ENCODE results near the gene NUP153. TPM values are rescaled to one million over a fixed set of nuclear protein-coding genes. Genes with fewer than 3 reads are reported as not detected.
A peak's percentile ranks its signal among the peaks of the same experiment; 100 is the strongest.

The NUP153 gene
- total and polyA plus RNA-seq, 2 donors (not counting 1 experiment from before 2014, with no cell fraction given): 22.0 to 27.7 TPM

GRCh38 chr6:17638212-17638715 lies 68.5 kb downstream of the NUP153 start:
- DNase-seq (ENCODE audit: low read depth in 2 of 2): peak in 1 of 2 donors; percentile 6
- Histone ChIP-seq H2AFZ (ENCODE audit: low read length) (no peak overlapping the region), H3K9ac (ENCODE audit: insufficient read depth, low read length) (no peak overlapping the region), H3K27me3 (ENCODE audit: control insufficient read depth, insufficient read depth, low read length) (no peaks in the 10 kb centered on the region), H3K4me3 (replicated peaks in 1 of 4; ENCODE audit: control extremely low read depth in 1 of 4, insufficient read depth in 1 of 4, low read depth in 3 of 4, low read length in 4 of 4) (no peak overlapping the region), H3K79me2 (ENCODE audit: control insufficient read depth, insufficient read depth, low read length) (peaks cover 4% of the 10 kb centered on the region), H4K20me1 (ENCODE audit: control insufficient read depth, extremely low read depth, insufficient read depth, low read length) (no peaks in the 10 kb centered on the region), H3K4me1 (ENCODE audit: control insufficient read depth, extremely low read depth, insufficient read depth, low read length) (no peaks in the 10 kb centered on the region), H3K4me2 (ENCODE audit: extremely low read depth, insufficient read depth, low read length) (no peak overlapping the region), H3K36me3 (ENCODE audit: control insufficient read depth, insufficient read depth, low read length) (peaks cover 3% of the 10 kb centered on the region), H3K9me3 (ENCODE audit: control insufficient read depth, insufficient read depth, low read depth, low read length) (no peaks in the 10 kb centered on the region), H3K27ac (ENCODE audit: insufficient read depth, low read length) (no peak overlapping the region)
- no peak for TF ChIP-seq EZH2 (IDR thresholded peaks at IDR 0.05; ENCODE audit: low read length, missing control alignments)
- TF ChIP-seq CTCF (conservative IDR thresholded peaks at IDR 0.05 in 1 of 2, IDR thresholded peaks at IDR 0.05 in 1 of 2; ENCODE audit: low read depth in 1 of 2, low read length in 2 of 2): no peak

- Histone ChIP-seq H3K4me3 (replicated peaks in 1 of 4; ENCODE audit: control extremely low read depth in 1 of 4, insufficient read depth in 1 of 4, low read depth in 3 of 4, low read length in 4 of 4) (no peak overlapping the region), H3K36me3 (ENCODE audit: control insufficient read depth, insufficient read depth, low read length) (peaks cover 3% of the 10 kb centered on the region), H3K79me2 (ENCODE audit: control insufficient read depth, insufficient read depth, low read length) (peaks cover 4% of the 10 kb centered on the region), H3K9me3 (ENCODE audit: control insufficient read depth, insufficient read depth, low read depth, low read length) (no peaks in the 10 kb centered on the region), H3K4me2 (ENCODE audit: extremely low read depth, insufficient read depth, low read length) (no peak overlapping the region), H3K27me3 (ENCODE audit: control insufficient read depth, insufficient read depth, low read length) (no peaks in the 10 kb centered on the region), H4K20me1 (ENCODE audit: control insufficient read depth, extremely low read depth, insufficient read depth, low read length) (no peaks in the 10 kb centered on the region), H2AFZ (ENCODE audit: low read length) (no peak overlapping the region), H3K27ac (ENCODE audit: insufficient read depth, low read length) (no peak overlapping the region), H3K4me1 (ENCODE audit: control insufficient read depth, extremely low read depth, insufficient read depth, low read length) (no peaks in the 10 kb centered on the region), H3K9ac (ENCODE audit: insufficient read depth, low read length) (no peak overlapping the region)
- no peak for DNase-seq (ENCODE audit: low read depth in 2 of 2)
- no peak for TF ChIP-seq CTCF (conservative IDR thresholded peaks at IDR 0.05 in 1 of 2, IDR thresholded peaks at IDR 0.05 in 1 of 2; ENCODE audit: low read depth in 1 of 2, low read length in 2 of 2)
- no peak for TF ChIP-seq EZH2 (IDR thresholded peaks at IDR 0.05; ENCODE audit: low read length, missing control alignments)
Observed at GRCh38 chr6:17635568-17635967, 71.2 kb downstream of the NUP153 start.

GRCh38 chr6:17633465-17634188 lies 73.1 kb downstream of the NUP153 start:
- Histone ChIP-seq H3K27ac (ENCODE audit: insufficient read depth, low read length) (no peak overlapping the region), H3K4me1 (ENCODE audit: control insufficient read depth, extremely low read depth, insufficient read depth, low read length) (no peaks in the 10 kb centered on the region), H2AFZ (ENCODE audit: low read length) (no peak overlapping the region), H3K9ac (ENCODE audit: insufficient read depth, low read length) (no peak overlapping the region), H3K36me3 (ENCODE audit: control insufficient read depth, insufficient read depth, low read length) (peaks cover 8% of the 10 kb centered on the region), H3K4me2 (ENCODE audit: extremely low read depth, insufficient read depth, low read length) (no peak overlapping the region), H3K9me3 (ENCODE audit: control insufficient read depth, insufficient read depth, low read depth, low read length) (no peaks in the 10 kb centered on the region), H3K4me3 (replicated peaks in 1 of 4; ENCODE audit: control extremely low read depth in 1 of 4, insufficient read depth in 1 of 4, low read depth in 3 of 4, low read length in 4 of 4) (no peak overlapping the region), H4K20me1 (ENCODE audit: control insufficient read depth, extremely low read depth, insufficient read depth, low read length) (no peaks in the 10 kb centered on the region), H3K27me3 (ENCODE audit: control insufficient read depth, insufficient read depth, low read length) (no peaks in the 10 kb centered on the region), H3K79me2 (ENCODE audit: control insufficient read depth, insufficient read depth, low read length) (peaks cover 4% of the 10 kb centered on the region)
- DNase-seq (ENCODE audit: low read depth in 2 of 2): no peak
- TF ChIP-seq EZH2 (IDR thresholded peaks at IDR 0.05; ENCODE audit: low read length, missing control alignments): no peak
- no peak for TF ChIP-seq CTCF (conservative IDR thresholded peaks at IDR 0.05 in 1 of 2, IDR thresholded peaks at IDR 0.05 in 1 of 2; ENCODE audit: low read depth in 1 of 2, low read length in 2 of 2)
